ENCODE data around the gene LMAN1L. TPM values are rescaled to one million over a fixed set of nuclear protein-coding genes. Genes with fewer than 3 reads are reported as not detected.

LMAN1L gene
- total RNA-seq, 1 donor from 2014 or later: 2.2 TPM

DNA sequence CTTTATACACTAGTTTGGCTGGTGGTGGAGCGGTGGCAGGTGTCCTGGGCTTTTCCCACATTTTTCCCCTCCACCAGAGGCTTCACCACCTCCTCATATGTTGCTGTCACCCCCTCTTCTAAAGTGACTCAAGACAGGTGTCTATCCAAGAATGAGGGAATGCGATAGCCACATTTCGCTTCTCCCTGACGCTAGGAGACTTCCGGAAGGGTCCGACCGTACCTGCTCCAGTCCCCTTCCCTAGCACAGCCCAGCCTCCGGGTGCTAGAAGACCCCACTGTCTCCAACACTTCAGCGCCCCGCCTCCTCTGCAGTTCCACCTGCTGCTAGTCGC lies 60.0 kb downstream of the LMAN1L start:
- Mint-ChIP-seq H3K36me3 (ENCODE audit: low read depth) (peaks cover 36% of the 10 kb centered on the region), H3K27ac (peak overlapping the region; percentile 94), H3K9me3 (no peaks in the 10 kb centered on the region), H3K4me1 (peaks cover 56% of the 10 kb centered on the region), H3K4me3 (peak overlapping the region; percentile 90), H3K27me3 (no peaks in the 10 kb centered on the region)
- no peak for TF ChIP-seq CTCF (IDR thresholded peaks at IDR 0.05)
- ChIA-PET POLR2A (interaction anchor here (0.6 to 2.6 kb wide), 10 partner anchors 10 to 579 kb away, joined by 3 to 17 read pairs (median 10); partner anchors contain the start of genes FAM219B, MPI, PPCDC and SIN3A), CTCF (interaction anchor here (1.3 kb wide), 1 partner anchor 29 kb away, joined by 5 read pairs; no protein-coding TSS in a partner anchor)
- no peak for ATAC-seq (ENCODE audit: low read depth)
- intact Hi-C loops (cut with micrococcal nuclease): loop anchor here (1.0 to 2.0 kb wide), 7 partner anchors 18 to 332 kb away; partner anchors contain the start of genes ARID3B, CLK3, COX5A and FAM219B
- DNase-seq: no peak

GRCh38 chr15:74873036-74873755 lies 60.6 kb downstream of the LMAN1L start, which contains the start of gene SCAMP2:
TSS of gene SCAMP2 (minus strand) at chr15:74873365. CDS start at chr15:74873255, 110 bp downstream.
- Mint-ChIP-seq H3K4me1 (peaks cover 50% of the 10 kb centered on the region), H3K27ac (peak within 1 kb of the TSS; percentile 94), H3K4me3 (peak within 1 kb of the TSS; percentile 90), H3K27me3 (no peaks in the 10 kb centered on the region), H3K36me3 (ENCODE audit: low read depth) (peaks cover 31% of the 10 kb centered on the region), H3K9me3 (no peaks in the 10 kb centered on the region)
- ATAC-seq (ENCODE audit: low read depth) (peak; percentile 93), DNase-seq (peak; percentile 90)
- no peak for TF ChIP-seq CTCF (IDR thresholded peaks at IDR 0.05)
- intact Hi-C loops (cut with micrococcal nuclease): loop anchor here (1.0 to 2.0 kb wide), 7 partner anchors 17 to 332 kb away; partner anchors contain the start of genes ARID3B, CLK3, COX5A and FAM219B
- ChIA-PET POLR2A (interaction anchor here (0.5 to 2.6 kb wide), 16 partner anchors 10 to 767 kb away, joined by 3 to 17 read pairs (median 4); partner anchors contain the start of genes FAM219B, IMP3, MPI and SIN3A), CTCF (interaction anchor here (0.9 to 1.3 kb wide), 2 partner anchors 28 to 29 kb away, joined by 5 to 7 read pairs; no protein-coding TSS in a partner anchor)

- Mint-ChIP-seq H3K36me3 (ENCODE audit: low read depth) (peaks cover 26% of the 10 kb centered on the region), H3K4me3 (peak overlapping the region; percentile 90), H3K27ac (peak overlapping the region; percentile 92), H3K9me3 (no peaks in the 10 kb centered on the region), H3K4me1 (peaks cover 43% of the 10 kb centered on the region), H3K27me3 (no peaks in the 10 kb centered on the region)
- ATAC-seq (ENCODE audit: low read depth) (no peak), DNase-seq (no peak)
- ChIA-PET CTCF (interaction anchor here (0.9 kb wide), 1 partner anchor 27 kb away, joined by 7 read pairs; no protein-coding TSS in a partner anchor), POLR2A (interaction anchor here (0.5 to 2.6 kb wide), 18 partner anchors 16 to 766 kb away, joined by 3 to 17 read pairs (median 6); partner anchors contain the start of genes FAM219B, IMP3 and MPI)
- intact Hi-C loops (cut with micrococcal nuclease): loop anchor here (1.0 to 2.0 kb wide), 7 partner anchors 16 to 333 kb away; partner anchors contain the start of genes ARID3B, CLK3, COX5A and FAM219B
- no peak for TF ChIP-seq CTCF (IDR thresholded peaks at IDR 0.05)
Measured at GRCh38 chr15:74873756-74874424, 61.3 kb downstream of the LMAN1L start.

Other genes starting within 250 kb of the LMAN1L start
- 100 and 116 TPM in 2 replicates for gene CLK3, start 197.0 kb upstream of the LMAN1L start, total RNA-seq
- 44.8 and 49.5 TPM in 2 replicates for gene EDC3, start 116.8 kb upstream of the LMAN1L start, total RNA-seq
- gene CYP1A1, start 87.3 kb upstream of the LMAN1L start, total RNA-seq: 0.49 and 1.3 TPM in 2 replicates
- 0.16 TPM in 1 of 2 replicates, not detected in the other for gene CYP1A2, start 64.0 kb upstream of the LMAN1L start, total RNA-seq
- 540 and 557 TPM in 2 replicates for gene CSK, start 30.8 kb upstream of the LMAN1L start, total RNA-seq
- 0.20 and 0.22 TPM in 2 replicates for gene CPLX3, start 13.8 kb downstream of the LMAN1L start, total RNA-seq
- 43.6 and 52.1 TPM in 2 replicates for gene ULK3, start 30.3 kb downstream of the LMAN1L start, total RNA-seq
- 112 and 129 TPM in 2 replicates for gene SCAMP2, start 60.5 kb downstream of the LMAN1L start, total RNA-seq
- gene MPI, start 77.2 kb downstream of the LMAN1L start, total RNA-seq: 33.1 and 40.2 TPM in 2 replicates
- 76.0 and 90.4 TPM in 2 replicates for gene FAM219B, start 94.0 kb downstream of the LMAN1L start, total RNA-seq
- 150 and 159 TPM in 2 replicates for gene COX5A, start 125.2 kb downstream of the LMAN1L start, total RNA-seq
- gene RPP25, start 143.9 kb downstream of the LMAN1L start, total RNA-seq: 4.0 and 4.3 TPM in 2 replicates
- gene SCAMP5, start 182.7 kb downstream of the LMAN1L start, total RNA-seq: 0.44 and 0.62 TPM in 2 replicates
- 13.5 and 16.6 TPM in 2 replicates for gene PPCDC, start 210.8 kb downstream of the LMAN1L start, total RNA-seq

Data from activated B cell treated with CpG ODN at 0.5 μM for 24 hours (primary cell).